Keratinocyte (primary cell): ENCODE measurements around the gene UTP3. TPM values are rescaled to one million over a fixed set of nuclear protein-coding genes. Genes with fewer than 3 reads are reported as not detected.

Source experiments
- DNase-seq: peaks from one replicate; pipeline ENCODE4 v3.0.0-alpha.2; 2011; ENCODE audit warnings: low read depth, missing footprints, low spot score
- FAIRE-seq: peaks from 2 replicates; lab custom pipeline; 2011; peaks lifted over from hg19 to GRCh38; lab: Jason Lieb, UNC
- H2AFZ ChIP-seq: 2 replicates; pipeline ENCODE4 v1.6.0; 2012; ENCODE audit warnings: low read length, control low read depth, inconsistent platforms; ENCODE audit not compliant: control insufficient read depth
- H3K27ac ChIP-seq: 2 replicates; pipeline ENCODE4 v1.5.1; 2011; ENCODE audit warnings: low read length; ENCODE audit not compliant: control insufficient read depth, insufficient read depth
- H3K27me3 ChIP-seq: 3 replicates; pipeline ENCODE4 v1.6.0; 2011; ENCODE audit warnings: low read length; ENCODE audit not compliant: control insufficient read depth, insufficient read depth; ENCODE audit errors: extremely low read depth
- H3K36me3 ChIP-seq, 2 experiments: 2 replicates in 1 of 2; 3 replicates in 1 of 2; pipeline ENCODE4 v1.5.1; 2011; ENCODE audit warnings: low read length in 2 of 2, mild to moderate bottlenecking in 1 of 2; ENCODE audit not compliant: control insufficient read depth in 2 of 2, insufficient read depth in 2 of 2; ENCODE audit errors: extremely low read depth in 1 of 2
- H3K4me1 ChIP-seq: 3 replicates; pipeline ENCODE4 v1.5.1; 2011; ENCODE audit warnings: low read length; ENCODE audit not compliant: control insufficient read depth, insufficient read depth; ENCODE audit errors: extremely low read depth
- H3K4me2 ChIP-seq: 3 replicates; pipeline ENCODE4 v1.6.0; 2011; ENCODE audit warnings: low read depth, low read length; ENCODE audit not compliant: control insufficient read depth, insufficient read depth; ENCODE audit errors: extremely low read depth
- H3K4me3 ChIP-seq, 3 experiments: fragments of 200-600 bp in 1 of 3; sonication (generic) in 1 of 3; 2 replicates in 2 of 3; 3 replicates in 1 of 3; pipeline ENCODE4 v1.5.1; 2011 to 2016; ENCODE audit warnings: low read length in 3 of 3, mild to moderate bottlenecking in 3 of 3, control low read depth in 2 of 3, inconsistent platforms in 1 of 3, low read depth in 1 of 3, mixed read lengths in 1 of 3, mixed run types in 1 of 3, moderate library complexity in 1 of 3; ENCODE audit not compliant: control insufficient read depth in 2 of 3, insufficient read depth in 2 of 3; ENCODE audit errors: extremely low read depth in 1 of 3
- H3K79me2 ChIP-seq: 2 replicates; pipeline ENCODE4 v1.6.0; 2012; ENCODE audit warnings: low read length; ENCODE audit not compliant: control insufficient read depth, insufficient read depth
- H3K9ac ChIP-seq: 3 replicates; pipeline ENCODE4 v1.6.0; 2011; ENCODE audit warnings: low read length; ENCODE audit not compliant: control insufficient read depth, insufficient read depth; ENCODE audit errors: extremely low read depth
- H3K9me1 ChIP-seq: 3 replicates; pipeline ENCODE4 v1.6.0; 2011; ENCODE audit warnings: low read length; ENCODE audit not compliant: control insufficient read depth, insufficient read depth; ENCODE audit errors: extremely low read depth
- H3K9me3 ChIP-seq: 2 replicates; pipeline ENCODE4 v1.5.1; 2012; ENCODE audit warnings: low read depth, low read length; ENCODE audit not compliant: control insufficient read depth
- H4K20me1 ChIP-seq: 3 replicates; pipeline ENCODE4 v1.6.0; 2011; ENCODE audit warnings: low read length; ENCODE audit not compliant: control insufficient read depth, insufficient read depth; ENCODE audit errors: extremely low read depth
- EZH2 ChIP-seq: IDR thresholded peaks from one replicate; pipeline ENCODE4 v1.6.1; 2012; ENCODE audit warnings: inconsistent platforms, mild to moderate bottlenecking, low read length, moderate library complexity
- dilution Hi-C: fragments of 300-500 bp; cut with MboI; formaldehyde crosslinking; loops from one replicate; pipeline ENCODE4 v1.7.0; 2020; ENCODE audit warnings: low sequenced_read_pairs; ENCODE audit not compliant: extremely low pct_ligation_motif_present
- polyA plus RNA-seq, 5 experiments: library from polyadenylated mRNA; depleted of rRNA in 3 of 5; stranded (reverse) in 3 of 5; stranded (forward) in 1 of 5; unstranded in 1 of 5; fragments of >200 nt; gene quantifications; 1 replicate in 1 of 5; 2 replicates in 3 of 5; 3 replicates in 1 of 5; pipeline versions ENCODE4 v1.2.1 to v1.2.3, GENCODE V29; 2011 to 2012; ENCODE audit warnings: missing spikeins in 2 of 5, low read depth in 1 of 5, low replicate concordance in 1 of 5
- TF ChIP-seq, protein P1 (sequence below), 3 experiments: IDR thresholded peaks in 1 of 3; conservative IDR thresholded peaks in 1 of 3; optimal IDR thresholded peaks in 1 of 3; 2 replicates in 2 of 3; 3 replicates in 1 of 3; pipeline versions ENCODE3 to v1.5.1; 2011; ENCODE audit warnings: low read length in 3 of 3, mild to moderate bottlenecking in 3 of 3, moderate library complexity in 2 of 3, control low read depth in 1 of 3, inconsistent platforms in 1 of 3; ENCODE audit not compliant: insufficient read depth in 2 of 3; ENCODE audit errors: extremely low read depth in 1 of 3

The UTP3 gene
- polyA plus RNA-seq, 1 donor (not counting 4 experiments of a cell fraction or from before 2014, with no cell fraction given), result 27.7 TPM

DNA sequence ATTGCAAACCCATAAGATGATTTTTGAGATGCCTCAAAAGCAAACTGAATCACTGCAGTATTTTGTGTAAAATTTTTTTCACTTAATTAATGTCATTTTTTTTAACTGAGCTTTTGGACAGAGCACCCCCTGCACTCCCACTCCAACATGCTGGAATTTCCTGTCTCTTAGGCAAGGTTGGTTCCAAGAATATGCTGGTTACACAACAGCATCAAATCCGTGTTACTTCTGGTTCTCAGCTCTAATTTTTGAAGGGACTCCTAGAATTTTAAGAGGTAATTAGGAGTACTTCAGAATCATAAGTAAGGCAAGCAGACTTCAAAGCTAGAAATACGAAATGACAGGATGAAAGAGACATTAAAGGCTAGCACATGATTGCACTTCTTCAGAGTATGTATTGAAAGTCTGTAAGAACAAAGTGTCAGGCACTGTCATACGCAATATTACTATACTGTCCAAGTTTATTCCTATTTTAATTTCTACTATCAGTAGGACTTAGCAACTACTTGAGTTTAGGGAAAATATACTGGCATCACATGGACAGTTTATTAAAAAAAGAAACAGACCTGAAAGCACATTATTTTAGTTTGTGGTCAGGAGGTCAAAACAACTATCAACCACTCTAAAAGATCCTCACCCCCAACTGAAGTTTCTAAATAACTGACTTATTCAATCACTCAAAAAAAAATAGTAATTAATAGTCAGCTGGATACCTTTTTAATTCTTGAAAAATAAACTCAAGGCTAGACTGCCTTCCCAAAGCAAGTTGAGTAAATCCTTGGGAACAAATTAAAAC lies 20.4 kb upstream of the UTP3 start:
- no peak overlapping the region for H2AFZ ChIP-seq

DNA sequence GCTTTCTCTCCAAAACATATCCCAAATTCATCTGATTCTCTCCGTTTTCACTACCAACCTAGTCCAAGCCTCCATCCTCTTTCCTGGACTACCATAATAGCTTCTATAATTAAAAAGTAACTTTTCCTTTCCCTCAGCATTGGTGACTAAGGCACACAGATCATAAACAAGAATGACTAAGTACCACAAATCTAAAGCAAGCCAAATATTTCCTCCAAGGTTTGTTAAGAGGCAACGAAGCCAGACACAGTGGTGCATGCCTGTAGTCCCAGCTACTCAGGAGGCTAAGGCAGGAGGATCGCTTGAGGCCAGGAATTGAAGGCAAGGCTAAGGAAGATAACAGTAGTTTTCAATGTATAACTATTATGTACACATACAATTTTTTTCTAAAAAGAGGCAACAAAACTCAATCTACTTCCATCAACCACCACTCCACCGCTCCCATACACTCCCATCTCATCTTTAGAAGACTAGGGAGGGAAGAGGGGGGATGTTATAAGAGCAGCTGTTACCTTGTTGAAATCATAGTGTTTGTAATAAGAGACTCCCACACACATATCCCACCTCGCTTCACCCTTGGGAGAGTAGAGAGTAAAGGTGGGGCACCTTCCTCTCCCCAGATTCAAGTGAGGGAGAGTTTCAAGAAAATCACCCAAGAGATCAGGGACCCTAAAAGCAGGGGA lies 17.9 kb upstream of the UTP3 start:
- DNase-seq, result no peak
- H3K79me2 ChIP-seq, result no peaks in the 10 kb centered on the region
- no peaks in the 10 kb centered on the region for H3K27me3 ChIP-seq
- no peak overlapping the region for H3K4me3 ChIP-seq
- H3K4me1 ChIP-seq, result no peaks in the 10 kb centered on the region
- no peak overlapping the region for H3K4me2 ChIP-seq
- no peak overlapping the region for H2AFZ ChIP-seq
- no peak overlapping the region for H3K27ac ChIP-seq
- H3K9me3 ChIP-seq, result no peaks in the 10 kb centered on the region
- H3K36me3 ChIP-seq, result no peaks in the 10 kb centered on the region
- no peaks in the 10 kb centered on the region for H4K20me1 ChIP-seq
- dilution Hi-C loops, result no loop called here
- TF ChIP-seq, protein P1, sequence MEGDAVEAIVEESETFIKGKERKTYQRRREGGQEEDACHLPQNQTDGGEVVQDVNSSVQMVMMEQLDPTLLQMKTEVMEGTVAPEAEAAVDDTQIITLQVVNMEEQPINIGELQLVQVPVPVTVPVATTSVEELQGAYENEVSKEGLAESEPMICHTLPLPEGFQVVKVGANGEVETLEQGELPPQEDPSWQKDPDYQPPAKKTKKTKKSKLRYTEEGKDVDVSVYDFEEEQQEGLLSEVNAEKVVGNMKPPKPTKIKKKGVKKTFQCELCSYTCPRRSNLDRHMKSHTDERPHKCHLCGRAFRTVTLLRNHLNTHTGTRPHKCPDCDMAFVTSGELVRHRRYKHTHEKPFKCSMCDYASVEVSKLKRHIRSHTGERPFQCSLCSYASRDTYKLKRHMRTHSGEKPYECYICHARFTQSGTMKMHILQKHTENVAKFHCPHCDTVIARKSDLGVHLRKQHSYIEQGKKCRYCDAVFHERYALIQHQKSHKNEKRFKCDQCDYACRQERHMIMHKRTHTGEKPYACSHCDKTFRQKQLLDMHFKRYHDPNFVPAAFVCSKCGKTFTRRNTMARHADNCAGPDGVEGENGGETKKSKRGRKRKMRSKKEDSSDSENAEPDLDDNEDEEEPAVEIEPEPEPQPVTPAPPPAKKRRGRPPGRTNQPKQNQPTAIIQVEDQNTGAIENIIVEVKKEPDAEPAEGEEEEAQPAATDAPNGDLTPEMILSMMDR (optimal IDR thresholded peaks at IDR 0.05 in 1 of 3, IDR thresholded peaks at IDR 0.05 in 1 of 3, conservative IDR thresholded peaks at IDR 0.05 in 1 of 3; ENCODE audit: extremely low read depth in 1 of 3, insufficient read depth in 2 of 3, low read length in 3 of 3), result no peak
- TF ChIP-seq EZH2, result no peak
- no peaks in the 10 kb centered on the region for H3K9me1 ChIP-seq
- FAIRE-seq, result no peak
- H3K9ac ChIP-seq, result no peak overlapping the region

More for the DNA sequence above, 20.4 kb upstream of the UTP3 start:
- no peak for FAIRE-seq
- no peaks in the 10 kb centered on the region for H4K20me1 ChIP-seq
- H3K9me3 ChIP-seq, result no peaks in the 10 kb centered on the region
- DNase-seq, result no peak
- H3K27ac ChIP-seq, result no peak overlapping the region
- H3K4me2 ChIP-seq, result no peak overlapping the region
- H3K4me3 ChIP-seq, result no peak overlapping the region
- TF ChIP-seq, protein P1 (optimal IDR thresholded peaks at IDR 0.05 in 1 of 3, IDR thresholded peaks at IDR 0.05 in 1 of 3, conservative IDR thresholded peaks at IDR 0.05 in 1 of 3; ENCODE audit: extremely low read depth in 1 of 3, insufficient read depth in 2 of 3, low read length in 3 of 3), result no peak
- TF ChIP-seq EZH2, result no peak
- H3K27me3 ChIP-seq, result no peaks in the 10 kb centered on the region
- no peaks in the 10 kb centered on the region for H3K36me3 ChIP-seq
- no peaks in the 10 kb centered on the region for H3K4me1 ChIP-seq
- dilution Hi-C loops, result no loop called here
- no peaks in the 10 kb centered on the region for H3K9me1 ChIP-seq
- no peaks in the 10 kb centered on the region for H3K79me2 ChIP-seq
- H3K9ac ChIP-seq, result no peak overlapping the region
